GM18511 (cell line): Measurements from ENCODE around the gene SIX2.

Experiments used
- ATAC-seq: cut with Tn5 transposase; IDR thresholded peaks from one replicate; pipeline ENCODE4 v1.9.1; 2021; ENCODE audit warnings: mild to moderate bottlenecking, moderate library complexity; ENCODE audit not compliant: unreplicated experiment

SIX2 gene

GRCh38 chr2:45003579-45004551 lies 5.4 kb downstream of the SIX2 start:
- no peak for ATAC-seq

- ATAC-seq: no peak
Observed at GRCh38 chr2:45002686-45003085, 6.6 kb downstream of the SIX2 start.

- ATAC-seq: no peak
Observed at GRCh38 chr2:45001869-45002385, 7.3 kb downstream of the SIX2 start.

GRCh38 chr2:45000921-45001868 lies 8.1 kb downstream of the SIX2 start:
- ATAC-seq: no peak

- ATAC-seq: no peak
Observed at GRCh38 chr2:45000341-45000901, 8.8 kb downstream of the SIX2 start.

GRCh38 chr2:44999540-44999939 lies 9.7 kb downstream of the SIX2 start:
- ATAC-seq: no peak

GRCh38 chr2:44997963-44998362 lies 11.3 kb downstream of the SIX2 start:
- no peak for ATAC-seq

- no peak for ATAC-seq
Observed at GRCh38 chr2:44996356-44996755, 12.9 kb downstream of the SIX2 start.

- no peak for ATAC-seq
Observed at GRCh38 chr2:44994377-44994776, 14.9 kb downstream of the SIX2 start.

GRCh38 chr2:44989176-44989575 lies 20.1 kb downstream of the SIX2 start:
- ATAC-seq: no peak

- ATAC-seq: no peak
Observed at GRCh38 chr2:44983836-44984604, 25.2 kb downstream of the SIX2 start.

GRCh38 chr2:44981714-44982108 lies 27.5 kb downstream of the SIX2 start:
- ATAC-seq: peak; percentile 57

GRCh38 chr2:44980751-44981713 lies 28.2 kb downstream of the SIX2 start:
- ATAC-seq: no peak

GRCh38 chr2:44979581-44979980 lies 29.7 kb downstream of the SIX2 start:
- no peak for ATAC-seq

- no peak for ATAC-seq
Observed at GRCh38 chr2:44975571-44976450, 33.4 kb downstream of the SIX2 start.

- ATAC-seq: no peak
Observed at GRCh38 chr2:44974064-44974715, 35.1 kb downstream of the SIX2 start.

- no peak for ATAC-seq
Observed at GRCh38 chr2:44972771-44973535, 36.3 kb downstream of the SIX2 start.
